Measurements from ENCODE around the gene ZNF160. TPM values are rescaled to one million over a fixed set of nuclear protein-coding genes. Genes with fewer than 3 reads are reported as not detected.

ZNF160 gene
- total and polyA plus RNA-seq, 2 experiments from 2014 or later, result 53.8 to 110 TPM

GRCh38 chr19:53094754-53095575, 8.3 kb downstream of the ZNF160 start:
- Histone ChIP-seq H3K27me3 (no peaks in the 10 kb centered on the region), H3K4me3 (no peak overlapping the region), H3K4me1 (ENCODE audit: low read depth) (peaks cover 3% of the 10 kb centered on the region), H3K27ac (peak overlapping the region; percentile 49), H3K36me3 (peaks cover 9% of the 10 kb centered on the region), H3K9me3 (ENCODE audit: low read depth) (no peaks in the 10 kb centered on the region)
- peak in 1 of 2 donors; percentile 13 for DNase-seq (ENCODE audit: low read depth in 1 of 2, low spot score in 1 of 2)
- no peak for TF ChIP-seq CTCF (IDR thresholded peaks at IDR 0.05; ENCODE audit: low read depth, low read length)

- no peaks in the 10 kb centered on the region for H3K27me3 ChIP-seq
- TF ChIP-seq CTCF (IDR thresholded peaks at IDR 0.05; ENCODE audit: low read depth, low read length), result no peak
- H3K27ac ChIP-seq, result no peak overlapping the region
- H3K9me3 ChIP-seq (ENCODE audit: low read depth), result no peaks in the 10 kb centered on the region
- H3K4me3 ChIP-seq, result no peak overlapping the region
- peaks cover 3% of the 10 kb centered on the region for H3K4me1 ChIP-seq (ENCODE audit: low read depth)
- peaks cover 19% of the 10 kb centered on the region for H3K36me3 ChIP-seq
- DNase-seq (ENCODE audit: low read depth in 1 of 2, low spot score in 1 of 2), result no peak
Observed at GRCh38 chr19:53092723-53093122, 10.5 kb downstream of the ZNF160 start.

- Histone ChIP-seq H3K36me3 (peaks cover 19% of the 10 kb centered on the region), H3K27ac (no peak overlapping the region), H3K27me3 (no peaks in the 10 kb centered on the region), H3K9me3 (ENCODE audit: low read depth) (no peaks in the 10 kb centered on the region), H3K4me1 (ENCODE audit: low read depth) (no peaks in the 10 kb centered on the region), H3K4me3 (no peak overlapping the region)
- peak in 1 of 2 donors; percentile 44 for DNase-seq (ENCODE audit: low read depth in 1 of 2, low spot score in 1 of 2)
- no peak for TF ChIP-seq CTCF (IDR thresholded peaks at IDR 0.05; ENCODE audit: low read depth, low read length)
Observed at GRCh38 chr19:53091413-53092254, 11.6 kb downstream of the ZNF160 start.

- H3K36me3 ChIP-seq, result peaks cover 31% of the 10 kb centered on the region
- no peak overlapping the region for H3K27ac ChIP-seq
Observed at GRCh38 chr19:53088091-53088490, 15.1 kb downstream of the ZNF160 start.

More at GRCh38 chr19:53088091-53088490, 15.1 kb downstream of the ZNF160 start:
- Histone ChIP-seq H3K27me3 (no peaks in the 10 kb centered on the region), H3K9me3 (ENCODE audit: low read depth) (no peaks in the 10 kb centered on the region), H3K4me3 (no peak overlapping the region), H3K4me1 (ENCODE audit: low read depth) (no peaks in the 10 kb centered on the region)
- no peak for TF ChIP-seq CTCF (IDR thresholded peaks at IDR 0.05; ENCODE audit: low read depth, low read length)
- peak in 1 of 2 donors; percentile 16 for DNase-seq (ENCODE audit: low read depth in 1 of 2, low spot score in 1 of 2)

Data from cardiac muscle cell (in vitro differentiated cells and primary cell).